Astrocyte (in vitro differentiated cells and primary cell): Measurements from ENCODE around the gene TRAPPC12.

ENCODE experiments used
- CTCF ChIP-seq: IDR thresholded peaks from 2 replicates; pipeline ENCODE4 v1.5.1; 2011; ENCODE audit warnings: low read depth, mild to moderate bottlenecking, inconsistent platforms, low read length, moderate library complexity; ENCODE audit not compliant: insufficient read depth
- EZH2 ChIP-seq: IDR thresholded peaks from 2 replicates; pipeline ENCODE4 v1.6.1; 2012; ENCODE audit warnings: mild to moderate bottlenecking, low read length, inconsistent platforms; ENCODE audit not compliant: insufficient read depth

- no peak for TF ChIP-seq CTCF
- TF ChIP-seq EZH2, result no peak
Observed at GRCh38 chr2:3426615-3427014, 47.1 kb downstream of the TRAPPC12 start.
